Hepatocyte (in vitro differentiated cells): ENCODE data around the gene MRPS15.

ENCODE experiments used
- EZH2 ChIP-seq: fragments of 200-600 bp; sonication (generic); IDR thresholded peaks from 2 replicates; pipeline ENCODE4 v1.6.1; 2016; ENCODE audit warnings: antibody characterized with exemption, mild to moderate bottlenecking, borderline replicate concordance
- EZH2phosphoT487 ChIP-seq: fragments of 200-600 bp; sonication (generic); IDR thresholded peaks from one replicate; pipeline ENCODE4 v1.6.1; 2018; ENCODE audit warnings: antibody characterized with exemption, mild to moderate bottlenecking, low read depth, moderate library complexity; ENCODE audit not compliant: unreplicated experiment, severe bottlenecking
- TF ChIP-seq, protein P1 (sequence below): fragments of 200-600 bp; sonication (generic); IDR thresholded peaks from 2 replicates; pipeline ENCODE4 v1.5.1; 2016; ENCODE audit warnings: antibody characterized with exemption, mild to moderate bottlenecking; ENCODE audit not compliant: poor library complexity

- TF ChIP-seq, protein P1, sequence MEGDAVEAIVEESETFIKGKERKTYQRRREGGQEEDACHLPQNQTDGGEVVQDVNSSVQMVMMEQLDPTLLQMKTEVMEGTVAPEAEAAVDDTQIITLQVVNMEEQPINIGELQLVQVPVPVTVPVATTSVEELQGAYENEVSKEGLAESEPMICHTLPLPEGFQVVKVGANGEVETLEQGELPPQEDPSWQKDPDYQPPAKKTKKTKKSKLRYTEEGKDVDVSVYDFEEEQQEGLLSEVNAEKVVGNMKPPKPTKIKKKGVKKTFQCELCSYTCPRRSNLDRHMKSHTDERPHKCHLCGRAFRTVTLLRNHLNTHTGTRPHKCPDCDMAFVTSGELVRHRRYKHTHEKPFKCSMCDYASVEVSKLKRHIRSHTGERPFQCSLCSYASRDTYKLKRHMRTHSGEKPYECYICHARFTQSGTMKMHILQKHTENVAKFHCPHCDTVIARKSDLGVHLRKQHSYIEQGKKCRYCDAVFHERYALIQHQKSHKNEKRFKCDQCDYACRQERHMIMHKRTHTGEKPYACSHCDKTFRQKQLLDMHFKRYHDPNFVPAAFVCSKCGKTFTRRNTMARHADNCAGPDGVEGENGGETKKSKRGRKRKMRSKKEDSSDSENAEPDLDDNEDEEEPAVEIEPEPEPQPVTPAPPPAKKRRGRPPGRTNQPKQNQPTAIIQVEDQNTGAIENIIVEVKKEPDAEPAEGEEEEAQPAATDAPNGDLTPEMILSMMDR, result no peak
- no peak for TF ChIP-seq EZH2phosphoT487
- TF ChIP-seq EZH2, result no peak
These were observed 20.9 kb downstream of the MRPS15 start for GRCh38 chr1:36443297-36443696.
